ENCODE results near the gene NRXN3.

The NRXN3 gene

DNA sequence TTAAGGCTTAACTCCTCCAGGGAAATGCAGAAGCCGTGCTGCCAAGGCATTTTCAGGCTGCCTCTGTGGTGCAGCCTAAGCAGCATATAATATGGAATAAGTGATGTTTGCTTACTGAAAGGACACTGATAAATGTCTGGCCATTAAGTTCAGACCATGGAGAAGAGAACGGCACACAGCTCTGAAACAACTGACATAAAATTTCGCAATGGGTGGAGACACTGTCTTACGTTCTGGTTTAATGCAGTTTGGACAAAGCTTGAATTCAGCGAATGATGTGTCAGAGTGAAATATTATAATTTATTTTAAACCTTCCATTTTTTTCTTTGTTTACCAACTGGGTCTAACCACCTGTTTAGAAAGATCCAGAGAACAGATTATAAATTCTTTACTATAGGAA, 27.2 kb upstream of the NRXN3 start:
- WGBS, 2 experiments (ENCODE audit: insufficient coverage in 2 of 2) = 90 to 97% methylated on average over 3 to 4 of the region's 5 CpGs
- Histone ChIP-seq H3K27ac (ENCODE audit: low read depth, low read length, severe bottlenecking) (no peak overlapping the region), H3K9me3 (ENCODE audit: control insufficient read depth, low read length) (no peaks in the 10 kb centered on the region), H3K4me1 (ENCODE audit: control insufficient read depth, insufficient read depth, low read length, poor library complexity, severe bottlenecking) (peaks cover 16% of the 10 kb centered on the region), H3K36me3 (ENCODE audit: control insufficient read depth, insufficient read depth, low read length) (no peaks in the 10 kb centered on the region), H3K4me3 (ENCODE audit: extremely low read depth, insufficient read depth, low read length, poor library complexity, severe bottlenecking) (no peak overlapping the region)

DNA sequence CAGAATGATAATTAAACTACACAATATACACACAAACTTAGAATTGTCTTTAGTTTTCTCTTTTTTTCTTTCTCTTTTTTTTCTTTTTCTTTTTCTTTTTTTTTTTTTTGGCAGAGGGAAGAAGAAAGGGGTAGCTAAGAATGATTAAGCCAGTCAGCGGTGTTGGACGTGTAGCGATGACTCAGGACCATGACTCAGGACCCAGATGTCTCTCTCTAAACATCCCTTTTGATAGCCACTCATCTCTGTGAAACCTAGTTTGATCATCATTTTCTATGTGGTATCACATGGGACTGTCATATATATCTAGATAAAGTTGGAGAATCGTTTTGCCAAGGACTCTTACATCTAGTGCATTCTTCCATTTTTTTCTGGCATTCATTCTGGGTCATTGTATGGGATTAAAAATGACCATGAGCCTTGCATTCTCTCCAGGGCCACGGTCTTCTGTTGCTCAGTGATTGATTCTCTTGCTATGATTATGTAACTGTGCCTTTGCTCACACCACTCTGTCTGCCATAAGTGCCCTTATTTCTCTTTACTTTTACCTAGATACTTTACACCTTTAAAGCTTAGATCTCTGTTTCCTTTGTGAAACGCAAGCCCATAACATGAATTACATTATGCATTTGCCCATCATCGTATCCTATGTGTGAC, 26.6 kb upstream of the NRXN3 start:
- H3K36me3 ChIP-seq (ENCODE audit: control insufficient read depth, insufficient read depth, low read length) = no peaks in the 10 kb centered on the region
- no peak overlapping the region for H3K4me3 ChIP-seq (ENCODE audit: extremely low read depth, insufficient read depth, low read length, poor library complexity, severe bottlenecking)
- 75% methylated on average over 4 of the region's 7 CpGs; no CpG with 5 or more reads in 1 of the 2 experiments for WGBS, 2 experiments (ENCODE audit: insufficient coverage in 2 of 2)
- H3K27ac ChIP-seq (ENCODE audit: low read depth, low read length, severe bottlenecking) = no peak overlapping the region
- peaks cover 16% of the 10 kb centered on the region for H3K4me1 ChIP-seq (ENCODE audit: control insufficient read depth, insufficient read depth, low read length, poor library complexity, severe bottlenecking)
- H3K9me3 ChIP-seq (ENCODE audit: control insufficient read depth, low read length) = no peaks in the 10 kb centered on the region

- H3K9me3 ChIP-seq (ENCODE audit: control insufficient read depth, low read length) = no peaks in the 10 kb centered on the region
- WGBS, 2 experiments (ENCODE audit: insufficient coverage in 2 of 2) = 73 to 94% methylated on average over 6 to 7 of the region's 14 CpGs
- no peaks in the 10 kb centered on the region for H3K36me3 ChIP-seq (ENCODE audit: control insufficient read depth, insufficient read depth, low read length)
- H3K4me1 ChIP-seq (ENCODE audit: control insufficient read depth, insufficient read depth, low read length, poor library complexity, severe bottlenecking) = peaks cover 5% of the 10 kb centered on the region
- H3K4me3 ChIP-seq (ENCODE audit: extremely low read depth, insufficient read depth, low read length, poor library complexity, severe bottlenecking) = no peak overlapping the region
- H3K27ac ChIP-seq (ENCODE audit: low read depth, low read length, severe bottlenecking) = no peak overlapping the region
Measured at GRCh38 chr14:78152201-78153063, 17.7 kb upstream of the NRXN3 start.

DNA sequence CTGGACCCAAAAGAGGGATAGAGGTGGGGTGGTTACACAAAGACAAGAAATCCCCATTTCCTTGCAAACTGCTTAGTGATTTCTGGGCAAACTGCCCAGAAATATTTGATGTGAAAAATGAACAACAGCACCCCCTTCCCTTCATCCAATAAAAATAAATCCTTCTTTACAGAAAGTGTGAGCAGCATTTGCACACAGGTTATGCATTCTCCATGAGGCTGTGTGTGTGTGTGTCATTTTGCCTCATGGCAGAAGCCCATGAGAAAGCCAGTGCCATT, 17.2 kb upstream of the NRXN3 start:
- Histone ChIP-seq H3K9me3 (ENCODE audit: control insufficient read depth, low read length) (no peaks in the 10 kb centered on the region), H3K36me3 (ENCODE audit: control insufficient read depth, insufficient read depth, low read length) (no peaks in the 10 kb centered on the region), H3K4me1 (ENCODE audit: control insufficient read depth, insufficient read depth, low read length, poor library complexity, severe bottlenecking) (peaks cover 5% of the 10 kb centered on the region), H3K27ac (ENCODE audit: low read depth, low read length, severe bottlenecking) (no peak overlapping the region), H3K4me3 (ENCODE audit: extremely low read depth, insufficient read depth, low read length, poor library complexity, severe bottlenecking) (no peak overlapping the region)

- Histone ChIP-seq H3K27ac (ENCODE audit: low read depth, low read length, severe bottlenecking) (no peak overlapping the region), H3K4me3 (ENCODE audit: extremely low read depth, insufficient read depth, low read length, poor library complexity, severe bottlenecking) (no peak overlapping the region), H3K36me3 (ENCODE audit: control insufficient read depth, insufficient read depth, low read length) (no peaks in the 10 kb centered on the region), H3K9me3 (ENCODE audit: control insufficient read depth, low read length) (no peaks in the 10 kb centered on the region), H3K4me1 (ENCODE audit: control insufficient read depth, insufficient read depth, low read length, poor library complexity, severe bottlenecking) (peaks cover 5% of the 10 kb centered on the region)
- WGBS, 2 experiments (ENCODE audit: insufficient coverage in 2 of 2) = 77 to 86% methylated on average over 2 of the region's 2 CpGs
Measured at GRCh38 chr14:78154827-78155226, 15.3 kb upstream of the NRXN3 start.

DNA sequence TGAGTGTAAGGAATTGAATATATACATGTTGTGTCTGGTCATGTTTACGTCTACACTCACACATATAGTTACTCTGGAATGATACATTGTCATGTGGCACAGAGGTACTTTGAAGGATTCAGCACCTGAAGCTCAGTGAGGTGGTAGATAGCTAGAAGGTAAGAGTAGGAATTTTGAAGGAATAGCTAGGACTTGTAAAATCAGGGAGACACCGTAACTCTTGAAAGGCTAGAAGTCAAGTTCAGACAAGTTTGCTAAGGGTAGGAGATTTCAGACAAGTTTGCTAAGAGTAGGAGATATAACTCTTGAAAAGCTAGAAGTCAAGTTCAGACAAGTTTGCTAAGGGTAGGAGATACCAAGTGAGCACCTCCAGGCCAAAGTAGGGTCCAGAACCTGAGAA, 14.0 kb upstream of the NRXN3 start:
- no peak overlapping the region for H3K27ac ChIP-seq (ENCODE audit: low read depth, low read length, severe bottlenecking)
- no peaks in the 10 kb centered on the region for H3K36me3 ChIP-seq (ENCODE audit: control insufficient read depth, insufficient read depth, low read length)
- 86 to 100% methylated on average over 1 of the region's 2 CpGs for WGBS, 2 experiments (ENCODE audit: insufficient coverage in 2 of 2)
- peaks cover 5% of the 10 kb centered on the region for H3K4me1 ChIP-seq (ENCODE audit: control insufficient read depth, insufficient read depth, low read length, poor library complexity, severe bottlenecking)
- H3K4me3 ChIP-seq (ENCODE audit: extremely low read depth, insufficient read depth, low read length, poor library complexity, severe bottlenecking) = no peak overlapping the region
- H3K9me3 ChIP-seq (ENCODE audit: control insufficient read depth, low read length) = no peaks in the 10 kb centered on the region

DNA sequence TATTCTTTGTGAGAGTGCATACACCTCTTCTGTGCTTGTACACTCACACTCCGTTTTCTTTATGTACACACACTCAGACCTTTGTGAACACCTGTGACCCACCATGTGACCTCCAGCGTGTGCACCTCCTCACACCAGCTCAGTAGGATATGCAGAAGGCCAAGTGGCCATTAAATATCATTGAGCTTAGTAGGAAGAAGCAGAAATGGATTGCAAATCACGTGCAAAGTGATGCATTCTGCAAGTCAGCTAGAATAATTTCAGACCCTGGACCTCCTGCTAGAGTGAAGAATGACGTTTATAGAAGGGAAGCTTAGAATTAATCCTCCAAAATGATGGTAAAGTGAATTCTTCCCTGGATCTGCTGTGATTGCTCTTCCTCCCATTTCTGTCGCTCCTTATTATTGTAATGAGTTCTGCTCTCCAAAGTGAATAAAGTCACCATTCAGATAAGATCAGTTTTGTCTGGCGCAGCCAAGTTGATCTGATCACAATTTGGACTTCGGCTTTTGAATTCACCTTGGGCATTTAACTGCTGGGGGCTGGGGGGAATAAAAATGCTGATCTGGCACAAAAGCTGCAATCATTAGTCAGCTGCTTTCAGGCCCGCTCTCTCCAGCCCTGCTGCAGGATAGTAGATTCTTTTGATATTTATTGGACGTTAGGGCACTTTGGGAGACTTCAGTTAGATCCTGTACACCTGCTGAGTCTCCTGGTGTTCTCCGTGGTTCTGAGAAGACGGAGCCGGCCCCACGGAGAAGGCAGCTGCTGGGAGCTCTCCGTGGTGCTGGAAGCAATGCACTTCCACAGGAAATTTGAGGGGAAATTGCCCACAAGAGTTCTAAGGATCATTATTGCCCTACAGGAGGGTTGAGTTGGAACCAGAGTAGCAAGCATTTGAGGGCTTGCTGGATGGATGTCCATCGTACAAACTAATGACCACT, 12.4 kb upstream of the NRXN3 start:
- H3K4me3 ChIP-seq (ENCODE audit: extremely low read depth, insufficient read depth, low read length, poor library complexity, severe bottlenecking) = no peak overlapping the region
- 42% methylated on average over 9 to 11 of the region's 15 CpGs for WGBS, 2 experiments (ENCODE audit: insufficient coverage in 2 of 2)
- no peak overlapping the region for H3K27ac ChIP-seq (ENCODE audit: low read depth, low read length, severe bottlenecking)
- H3K4me1 ChIP-seq (ENCODE audit: control insufficient read depth, insufficient read depth, low read length, poor library complexity, severe bottlenecking) = no peaks in the 10 kb centered on the region
- H3K36me3 ChIP-seq (ENCODE audit: control insufficient read depth, insufficient read depth, low read length) = no peaks in the 10 kb centered on the region
- H3K9me3 ChIP-seq (ENCODE audit: control insufficient read depth, low read length) = no peaks in the 10 kb centered on the region

DNA sequence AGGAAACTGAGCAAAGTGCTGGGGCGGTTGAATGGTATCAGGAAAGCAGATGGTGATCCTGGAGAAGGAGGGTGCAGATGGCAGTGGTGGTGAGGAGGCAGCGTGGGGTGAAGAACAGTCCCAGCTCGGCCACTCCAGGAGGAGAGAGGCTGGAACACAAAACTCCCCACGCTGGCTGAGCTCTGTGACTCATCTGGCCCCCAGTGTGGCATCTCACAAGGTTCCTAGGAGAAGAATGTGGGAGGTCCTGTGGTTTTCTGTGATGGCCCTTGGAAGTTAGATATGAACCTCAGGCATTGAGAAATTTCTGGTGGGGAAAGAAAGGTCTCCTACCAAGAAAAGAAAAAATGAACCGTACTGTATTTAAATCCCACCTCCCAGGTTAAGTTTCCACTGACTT, 8.0 kb upstream of the NRXN3 start:
- WGBS, 2 experiments (ENCODE audit: insufficient coverage in 2 of 2) = 67 to 92% methylated on average over 2 to 4 of the region's 5 CpGs
- H3K9me3 ChIP-seq (ENCODE audit: control insufficient read depth, low read length) = no peaks in the 10 kb centered on the region

DNA sequence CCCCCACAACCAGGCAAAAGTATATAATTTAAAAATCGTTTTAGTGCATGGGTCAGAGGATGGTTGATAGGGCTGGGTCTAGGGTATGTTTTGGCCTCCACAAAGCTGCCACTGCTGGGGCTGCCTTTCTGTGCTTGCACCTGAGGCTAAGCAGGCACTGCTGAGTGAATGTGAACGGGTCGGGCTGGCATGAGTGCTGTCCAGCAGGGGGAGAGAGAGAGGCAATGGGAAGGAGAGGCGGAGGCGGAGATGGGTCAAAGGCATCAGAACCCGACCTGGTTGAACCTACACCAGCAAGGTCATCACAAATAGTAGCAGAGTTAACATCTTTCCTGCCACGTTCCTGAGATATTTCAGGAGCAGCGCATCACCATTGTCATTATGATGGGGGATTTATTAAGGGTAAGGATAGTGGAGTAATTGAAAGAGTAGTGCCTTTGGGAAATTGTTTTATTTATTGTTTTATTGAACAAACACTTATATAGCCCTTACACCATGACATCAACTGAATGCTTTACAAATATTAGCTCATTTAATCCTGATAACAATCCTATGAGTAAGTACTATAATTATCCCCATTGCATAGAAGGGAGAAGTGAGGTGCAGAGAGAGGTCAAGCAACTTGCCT, 5.8 kb upstream of the NRXN3 start:
- Histone ChIP-seq H3K36me3 (ENCODE audit: control insufficient read depth, insufficient read depth, low read length) (no peaks in the 10 kb centered on the region), H3K9me3 (ENCODE audit: control insufficient read depth, low read length) (no peaks in the 10 kb centered on the region), H3K4me1 (ENCODE audit: control insufficient read depth, insufficient read depth, low read length, poor library complexity, severe bottlenecking) (peaks cover 9% of the 10 kb centered on the region), H3K27ac (ENCODE audit: low read depth, low read length, severe bottlenecking) (no peak overlapping the region), H3K4me3 (ENCODE audit: extremely low read depth, insufficient read depth, low read length, poor library complexity, severe bottlenecking) (no peak overlapping the region)
- WGBS, 2 experiments (ENCODE audit: insufficient coverage in 2 of 2) = 20 to 41% methylated on average over 1 to 3 of the region's 8 CpGs

More for the DNA sequence above, 8.0 kb upstream of the NRXN3 start:
- Histone ChIP-seq H3K4me3 (ENCODE audit: extremely low read depth, insufficient read depth, low read length, poor library complexity, severe bottlenecking) (no peak overlapping the region), H3K36me3 (ENCODE audit: control insufficient read depth, insufficient read depth, low read length) (no peaks in the 10 kb centered on the region), H3K27ac (ENCODE audit: low read depth, low read length, severe bottlenecking) (no peak overlapping the region), H3K4me1 (ENCODE audit: control insufficient read depth, insufficient read depth, low read length, poor library complexity, severe bottlenecking) (peaks cover 9% of the 10 kb centered on the region)

- Histone ChIP-seq H3K4me3 (ENCODE audit: extremely low read depth, insufficient read depth, low read length, poor library complexity, severe bottlenecking) (no peak overlapping the region), H3K9me3 (ENCODE audit: control insufficient read depth, low read length) (no peaks in the 10 kb centered on the region), H3K27ac (ENCODE audit: low read depth, low read length, severe bottlenecking) (no peak overlapping the region), H3K4me1 (ENCODE audit: control insufficient read depth, insufficient read depth, low read length, poor library complexity, severe bottlenecking) (peaks cover 23% of the 10 kb centered on the region), H3K36me3 (ENCODE audit: control insufficient read depth, insufficient read depth, low read length) (no peaks in the 10 kb centered on the region)
- WGBS, 2 experiments (ENCODE audit: insufficient coverage in 2 of 2) = 93 to 100% methylated on average over 3 to 7 of the region's 7 CpGs
Measured at GRCh38 chr14:78172428-78172827, 2.3 kb downstream of the NRXN3 start.

All from mesodermal cell (in vitro differentiated cells).